Nephron progenitor cell (in vitro differentiated cells): ENCODE measurements around the gene DNAJC11.

Experiments used
- DNase-seq: peaks from one replicate; pipeline ENCODE4 v3.0.0; 2021
- H3K27ac Mint-ChIP-seq: 2 replicates; pipeline ENCODE4 v1.8.0; 2021; ENCODE audit warnings: mild to moderate bottlenecking, moderate library complexity, mixed read lengths
- H3K27me3 Mint-ChIP-seq: 2 replicates; pipeline ENCODE4 v1.8.0; 2021; ENCODE audit warnings: mild to moderate bottlenecking, low read depth, mixed read lengths; ENCODE audit not compliant: poor library complexity
- H3K36me3 Mint-ChIP-seq: 2 replicates; pipeline ENCODE4 v1.8.0; 2021; ENCODE audit warnings: low read depth, mixed read lengths
- H3K4me1 Mint-ChIP-seq: 2 replicates; pipeline ENCODE4 v1.8.0; 2021; ENCODE audit warnings: mixed read lengths
- H3K4me3 Mint-ChIP-seq: 2 replicates; pipeline ENCODE4 v1.8.0; 2021; ENCODE audit warnings: mild to moderate bottlenecking, moderate library complexity, mixed read lengths
- H3K9me3 Mint-ChIP-seq: 2 replicates; pipeline ENCODE4 v1.8.0; 2021; ENCODE audit warnings: mild to moderate bottlenecking, moderate library complexity, mixed read lengths
- TF ChIP-seq, protein P1 (sequence below): fragments of 200-600 bp; sonication (generic); IDR thresholded peaks from 2 replicates; pipeline ENCODE4 v1.5.0; 2021; ENCODE audit warnings: antibody characterized with exemption

Gene DNAJC11

DNA sequence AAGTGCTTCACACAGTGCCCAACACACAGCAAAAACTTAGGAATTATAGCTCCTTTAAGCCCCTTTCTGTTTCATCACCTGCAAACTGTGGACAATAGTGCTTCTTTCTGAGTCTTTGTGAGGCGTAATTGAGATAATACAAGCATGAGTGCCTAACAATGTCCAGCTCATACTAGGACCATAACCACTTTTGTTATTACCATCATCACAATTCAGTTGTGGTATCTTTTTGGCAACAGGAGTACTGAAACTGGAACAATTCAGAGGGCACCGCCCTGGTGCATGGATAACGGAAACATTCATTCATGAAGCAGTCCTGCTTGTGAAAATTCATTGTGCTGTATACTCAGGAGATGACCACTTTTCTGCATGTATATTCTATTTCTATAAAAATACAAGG is 18.2 kb downstream of the DNAJC11 start:
- Mint-ChIP-seq H3K4me1 (peaks cover 5% of the 10 kb centered on the region), H3K36me3 (peaks cover 31% of the 10 kb centered on the region), H3K27ac (no peak overlapping the region), H3K9me3 (no peaks in the 10 kb centered on the region), H3K4me3 (no peak overlapping the region), H3K27me3 (no peaks in the 10 kb centered on the region)
- TF ChIP-seq, protein P1, sequence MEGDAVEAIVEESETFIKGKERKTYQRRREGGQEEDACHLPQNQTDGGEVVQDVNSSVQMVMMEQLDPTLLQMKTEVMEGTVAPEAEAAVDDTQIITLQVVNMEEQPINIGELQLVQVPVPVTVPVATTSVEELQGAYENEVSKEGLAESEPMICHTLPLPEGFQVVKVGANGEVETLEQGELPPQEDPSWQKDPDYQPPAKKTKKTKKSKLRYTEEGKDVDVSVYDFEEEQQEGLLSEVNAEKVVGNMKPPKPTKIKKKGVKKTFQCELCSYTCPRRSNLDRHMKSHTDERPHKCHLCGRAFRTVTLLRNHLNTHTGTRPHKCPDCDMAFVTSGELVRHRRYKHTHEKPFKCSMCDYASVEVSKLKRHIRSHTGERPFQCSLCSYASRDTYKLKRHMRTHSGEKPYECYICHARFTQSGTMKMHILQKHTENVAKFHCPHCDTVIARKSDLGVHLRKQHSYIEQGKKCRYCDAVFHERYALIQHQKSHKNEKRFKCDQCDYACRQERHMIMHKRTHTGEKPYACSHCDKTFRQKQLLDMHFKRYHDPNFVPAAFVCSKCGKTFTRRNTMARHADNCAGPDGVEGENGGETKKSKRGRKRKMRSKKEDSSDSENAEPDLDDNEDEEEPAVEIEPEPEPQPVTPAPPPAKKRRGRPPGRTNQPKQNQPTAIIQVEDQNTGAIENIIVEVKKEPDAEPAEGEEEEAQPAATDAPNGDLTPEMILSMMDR: no peak
- no peak for DNase-seq

DNA sequence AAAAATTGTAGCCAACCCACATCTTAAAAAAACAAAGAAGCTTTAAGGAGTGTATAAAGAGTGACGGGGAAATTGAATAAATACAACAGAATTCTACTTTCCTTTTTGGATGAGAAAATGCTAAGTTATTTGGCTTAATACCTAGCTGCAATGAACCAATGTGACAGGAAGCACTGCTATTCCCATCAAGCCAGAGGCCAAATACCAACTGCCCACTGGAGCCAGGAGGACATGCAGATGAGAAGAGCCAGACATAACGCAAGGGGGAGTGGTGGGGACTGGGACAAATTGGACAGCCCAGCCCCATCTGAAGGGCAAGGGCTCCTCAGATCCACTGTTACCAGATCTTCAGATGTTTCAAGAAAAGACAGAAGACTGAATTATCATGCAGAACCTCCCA is 25.7 kb downstream of the DNAJC11 start:
- TF ChIP-seq, protein P1: no peak
- DNase-seq: no peak
- Mint-ChIP-seq H3K27me3 (no peaks in the 10 kb centered on the region), H3K36me3 (peaks cover 77% of the 10 kb centered on the region), H3K27ac (peak overlapping the region; percentile 64), H3K9me3 (no peaks in the 10 kb centered on the region), H3K4me3 (no peak overlapping the region), H3K4me1 (peaks cover 4% of the 10 kb centered on the region)

DNA sequence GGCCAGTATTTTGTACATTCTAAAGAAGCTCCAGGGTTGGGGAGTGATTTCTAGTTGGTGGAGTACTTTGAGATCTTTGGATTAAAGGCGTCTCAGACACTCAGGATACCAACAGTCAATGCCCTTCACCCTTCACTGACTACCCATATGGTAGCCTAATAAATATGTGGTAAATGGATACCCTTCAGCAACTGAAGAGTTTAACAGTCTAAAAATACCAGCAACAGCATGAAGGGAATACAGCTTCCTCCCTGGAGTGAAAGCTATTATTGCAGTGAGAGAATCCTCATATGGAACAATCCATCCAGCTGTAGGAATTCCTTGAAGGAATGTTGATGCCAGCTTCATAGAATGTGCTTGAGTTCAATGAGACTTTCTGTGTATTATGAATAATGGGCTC is 26.8 kb downstream of the DNAJC11 start:
- TF ChIP-seq, protein P1: no peak
- Mint-ChIP-seq H3K36me3 (peaks cover 80% of the 10 kb centered on the region), H3K27ac (no peak overlapping the region), H3K4me1 (peaks cover 4% of the 10 kb centered on the region), H3K4me3 (no peak overlapping the region), H3K9me3 (no peaks in the 10 kb centered on the region), H3K27me3 (no peaks in the 10 kb centered on the region)
- no peak for DNase-seq

GRCh38 chr1:6673816-6674398 is 27.7 kb downstream of the DNAJC11 start:
- Mint-ChIP-seq H3K27ac (peak overlapping the region; percentile 47), H3K27me3 (no peaks in the 10 kb centered on the region), H3K4me1 (peaks cover 4% of the 10 kb centered on the region), H3K9me3 (no peaks in the 10 kb centered on the region), H3K4me3 (no peak overlapping the region), H3K36me3 (peaks cover 80% of the 10 kb centered on the region)
- TF ChIP-seq, protein P1: no peak
- no peak for DNase-seq

DNA sequence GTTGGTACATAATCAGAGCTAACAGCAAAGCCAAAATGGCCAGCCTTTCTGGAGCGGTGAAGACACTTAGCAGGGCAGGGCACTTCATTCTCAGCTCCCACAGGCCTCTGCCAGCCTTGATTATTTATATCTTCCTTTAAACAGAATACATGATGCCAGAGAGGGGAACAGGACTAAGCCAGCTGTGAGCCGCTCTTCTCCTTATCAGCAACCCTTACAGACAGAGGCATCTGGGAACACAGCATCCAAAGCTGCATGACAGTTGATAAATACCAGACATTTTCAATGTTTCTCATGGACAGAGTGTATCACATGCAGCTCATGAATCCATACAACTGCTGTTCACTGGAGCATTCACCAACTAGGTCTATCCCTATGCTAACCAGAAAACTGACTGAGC is 29.1 kb downstream of the DNAJC11 start:
- no peaks in the 10 kb centered on the region for H3K9me3 Mint-ChIP-seq
- H3K27me3 Mint-ChIP-seq: no peaks in the 10 kb centered on the region
- H3K4me1 Mint-ChIP-seq: peaks cover 4% of the 10 kb centered on the region
- H3K27ac Mint-ChIP-seq: peak overlapping the region; percentile 19
- H3K4me3 Mint-ChIP-seq: no peak overlapping the region
- H3K36me3 Mint-ChIP-seq: peaks cover 76% of the 10 kb centered on the region
- TF ChIP-seq, protein P1: no peak
- no peak for DNase-seq

DNA sequence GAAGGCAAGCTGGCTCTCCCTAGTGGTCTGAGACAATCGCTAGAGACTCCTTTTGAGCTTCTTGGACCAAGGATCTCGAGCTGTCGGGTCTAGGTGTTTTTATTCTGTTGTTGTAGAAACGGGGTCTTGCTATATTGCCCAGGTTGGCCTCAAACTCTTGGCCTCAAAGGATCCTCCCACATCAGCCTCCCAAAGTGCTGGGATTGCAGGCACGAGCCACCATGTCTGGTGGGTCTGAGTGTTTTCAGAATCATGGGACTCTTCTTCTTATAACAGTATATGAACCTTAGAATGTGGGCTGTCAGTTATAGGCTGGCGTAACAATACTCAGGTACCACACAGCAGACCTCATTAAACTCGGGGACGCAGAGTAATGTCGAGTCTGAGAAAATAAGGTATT is 33.1 kb downstream of the DNAJC11 start:
- Mint-ChIP-seq H3K4me3 (no peak overlapping the region), H3K36me3 (peaks cover 80% of the 10 kb centered on the region), H3K9me3 (no peaks in the 10 kb centered on the region), H3K27ac (no peak overlapping the region), H3K4me1 (no peaks in the 10 kb centered on the region), H3K27me3 (no peaks in the 10 kb centered on the region)
- no peak for DNase-seq
- TF ChIP-seq, protein P1: no peak
